Cardiac septum (tissue), 1 donor: Measurements from ENCODE around the gene ZNF236. TPM values are rescaled to one million over a fixed set of nuclear protein-coding genes. Genes with fewer than 3 reads are reported as not detected.
"Not testable (repeated sequence)": the region's sequence is repeated elsewhere in the genome, so short reads cannot be mapped to it uniquely, and the experiment has no call there.

Source experiments
- DNase-seq: peaks from one replicate; pipeline ENCODE4 v3.0.0-alpha.2; 2020; ENCODE audit warnings: low spot score
- intact Hi-C: fragments of 100-400 bp; cut with DNase I; formaldehyde crosslinking; loops from one replicate; pipeline ENCODE4 v1.14.0; 2022
- total RNA-seq: library from RNA; stranded (reverse); fragmentation: NEBNext Ultra II Directional; extraction: Animal tissue kit (Norgen Biotek cat#: 25700); gene quantifications from one replicate; pipeline ENCODE4 v1.2.1, GENCODE V29; 2021
- donor health status: DM: no; HTN: no; CAD: no.

ZNF236 gene
- total RNA-seq, 1 donor from 2014 or later = 12.7 TPM

DNA sequence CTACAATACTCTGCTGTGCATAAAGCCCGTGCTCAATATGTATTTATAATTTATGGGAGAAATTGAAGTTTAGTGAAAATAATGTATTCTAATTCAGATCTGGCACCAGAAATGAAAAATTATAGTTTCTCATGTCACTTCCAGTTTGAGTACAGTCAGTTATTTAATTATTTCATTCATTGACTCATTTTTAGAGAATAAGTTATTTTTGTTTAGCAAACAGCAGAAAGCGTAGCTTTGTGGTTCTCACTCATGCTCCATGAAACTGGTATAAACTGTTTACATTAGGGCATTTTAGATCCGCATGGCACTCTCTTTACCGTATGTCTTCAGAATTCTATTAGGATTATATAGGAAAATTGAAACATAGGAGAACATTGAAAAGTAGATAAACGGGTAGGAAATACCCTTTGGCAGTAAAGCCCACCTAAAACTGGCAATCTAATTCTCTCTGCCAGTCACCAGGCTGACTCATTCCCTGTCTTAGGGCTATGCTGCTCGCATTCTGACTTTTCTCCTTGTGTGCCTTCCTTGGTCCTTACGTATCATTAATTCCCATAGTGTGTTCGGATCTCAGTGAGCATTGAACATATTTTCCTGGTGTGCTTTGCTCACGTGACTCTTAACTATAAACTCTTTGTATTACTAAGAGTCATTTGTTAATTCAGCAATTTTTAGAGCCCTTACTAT is 106.0 kb downstream of the ZNF236 start:
- intact Hi-C loops = loop anchor here (10.0 kb wide), 1 partner anchor 56 kb away; no protein-coding TSS in a partner anchor

DNA sequence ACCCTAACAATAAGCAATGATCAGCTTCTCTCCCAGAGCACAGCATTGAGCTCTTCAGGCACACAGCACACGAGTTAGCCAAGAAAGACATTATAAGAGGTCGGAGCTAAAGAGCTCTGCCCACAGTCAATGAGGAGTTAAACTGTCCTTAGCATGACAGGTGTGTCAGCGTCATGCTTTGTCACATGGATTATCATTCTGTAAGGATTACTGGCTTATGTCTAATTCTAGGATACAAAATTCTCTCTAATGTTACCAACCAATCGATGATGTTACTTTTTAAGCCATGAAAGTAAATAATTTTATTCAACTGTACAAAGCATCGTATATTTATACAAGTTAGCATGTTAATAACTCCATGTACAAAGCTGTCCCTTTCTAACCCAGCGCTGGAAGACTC is 108.8 kb downstream of the ZNF236 start:
- no peak for DNase-seq
- intact Hi-C loops = no loop called here

More for the DNA sequence above, 106.0 kb downstream of the ZNF236 start:
- DNase-seq = no peak

DNA sequence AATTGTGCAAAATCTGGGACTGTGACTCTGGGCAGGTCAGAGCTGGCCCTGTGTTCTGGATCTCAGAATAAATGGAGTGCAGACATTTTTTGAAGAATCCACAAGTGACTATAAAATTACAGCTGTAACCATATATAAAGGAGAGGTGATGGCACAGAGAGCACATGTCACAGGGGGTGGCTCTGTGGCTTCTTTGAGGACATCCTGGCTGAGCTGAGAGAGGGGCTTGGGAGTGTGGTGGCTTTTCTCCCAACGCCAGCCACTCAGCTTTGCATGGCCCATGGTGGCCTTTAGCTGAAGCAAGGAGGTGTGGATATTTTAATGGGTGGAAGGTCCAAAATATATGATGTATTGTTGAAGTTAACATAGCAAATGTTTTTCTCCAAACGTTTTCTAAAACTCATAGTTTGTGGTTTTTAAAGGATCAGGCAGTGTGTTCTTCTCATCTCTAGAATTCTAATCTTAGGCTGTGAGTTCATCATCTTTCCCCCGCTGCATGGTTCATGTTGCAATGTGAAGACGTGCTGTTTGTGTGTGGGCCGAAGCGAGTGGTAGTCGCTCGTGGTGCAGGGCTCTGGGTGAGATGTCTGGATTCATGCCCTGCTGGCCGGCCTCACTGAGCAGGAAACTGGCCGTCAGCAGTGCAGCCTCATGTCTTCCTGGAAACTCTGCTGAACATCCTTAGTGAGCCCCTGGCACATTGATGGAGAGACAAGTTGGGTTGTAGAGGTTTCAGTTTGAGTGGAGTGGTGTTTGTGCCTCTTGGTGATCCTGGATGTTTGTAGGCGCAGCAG is 109.9 kb downstream of the ZNF236 start:
- intact Hi-C loops = no loop called here
- DNase-seq = no peak

DNA sequence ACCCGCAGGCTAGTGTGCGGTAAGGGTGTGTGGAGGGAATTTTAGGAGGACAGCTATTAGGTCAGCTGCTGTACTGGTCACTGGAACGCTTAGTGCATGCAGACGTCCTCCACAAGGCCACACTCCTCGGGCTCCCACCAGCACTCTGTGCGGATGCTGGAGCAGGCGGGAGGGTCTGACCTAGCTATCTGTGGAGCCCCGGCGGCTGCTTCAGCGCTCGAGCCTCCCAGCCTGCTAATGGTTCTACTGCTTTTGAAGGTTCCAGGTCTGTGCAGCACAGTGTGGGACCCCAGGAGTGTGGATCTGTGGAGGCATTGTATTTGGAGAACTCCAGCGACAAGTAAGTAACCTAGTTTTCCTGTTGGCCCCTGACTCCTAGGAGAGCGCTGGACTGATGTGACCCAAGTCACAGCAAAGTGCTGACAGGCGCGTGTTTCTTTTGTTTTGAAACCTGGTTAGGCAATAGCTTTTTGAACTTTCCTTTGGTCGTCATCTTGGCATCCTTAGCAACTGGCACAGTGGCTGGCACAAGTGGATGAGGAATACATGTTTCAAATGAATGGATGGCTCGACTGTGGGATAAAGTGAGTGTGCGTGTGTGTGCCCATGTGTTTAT is 113.5 kb downstream of the ZNF236 start:
- intact Hi-C loops = no loop called here
- DNase-seq = no peak

DNA sequence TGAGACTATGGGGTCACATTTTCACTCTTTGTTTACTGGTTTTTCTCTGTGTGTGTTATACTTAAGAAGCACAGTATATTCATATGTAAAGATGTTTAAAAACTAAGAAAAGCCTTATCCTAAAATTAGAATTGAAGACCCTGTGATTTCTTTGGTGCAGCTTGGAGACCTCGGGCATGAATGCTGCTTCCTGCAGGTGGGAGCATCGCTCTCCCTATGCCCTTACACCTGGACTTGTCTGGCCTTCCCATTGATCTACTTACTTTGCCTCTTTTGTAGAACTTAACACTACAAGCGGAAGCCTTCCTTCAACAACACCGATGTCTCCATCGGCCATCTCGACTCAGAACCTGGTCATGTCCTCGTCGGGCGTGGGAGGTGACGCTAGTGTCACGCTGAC is 114.5 kb downstream of the ZNF236 start:
- no peak for DNase-seq
- intact Hi-C loops = no loop called here

DNA sequence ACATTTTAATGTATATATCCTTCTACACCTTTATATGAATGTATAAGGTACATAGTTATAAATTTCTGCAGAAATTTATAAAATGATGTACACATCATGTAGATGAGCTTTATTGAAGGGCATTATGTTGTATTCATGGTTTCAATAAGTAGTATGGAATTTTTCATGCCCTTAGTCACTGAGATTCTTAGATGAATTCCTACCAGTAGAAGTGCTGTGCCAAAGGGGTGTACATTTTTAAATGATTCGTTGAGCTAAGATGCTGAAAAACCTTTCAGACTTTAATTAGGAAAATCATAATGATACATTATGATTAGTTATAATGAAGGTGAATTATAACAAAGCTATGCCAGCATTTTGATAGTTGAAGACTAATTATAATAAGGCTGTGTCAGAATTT is 115.2 kb downstream of the ZNF236 start:
- intact Hi-C loops = no loop called here
- no peak for DNase-seq

DNA sequence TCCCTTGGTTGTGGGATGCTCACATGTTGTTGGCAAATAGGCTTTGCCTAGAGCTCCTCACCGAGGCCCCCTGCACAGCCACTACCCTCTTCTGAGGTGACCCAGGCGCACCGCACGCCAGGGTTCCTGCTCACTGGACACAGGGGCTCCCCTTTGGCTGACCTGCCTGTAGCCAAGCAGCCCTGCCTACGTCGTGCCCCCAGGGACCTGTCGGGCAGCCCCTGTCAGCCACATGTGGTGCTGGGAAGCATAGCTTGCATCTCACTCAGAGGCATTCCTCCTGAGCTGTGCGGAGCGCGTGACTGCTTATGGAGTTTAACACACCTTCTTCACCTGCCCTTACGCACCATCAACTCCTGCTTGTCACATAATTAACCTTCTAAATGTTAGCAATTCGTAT is 116.3 kb downstream of the ZNF236 start:
- DNase-seq = no peak
- intact Hi-C loops = no loop called here

DNA sequence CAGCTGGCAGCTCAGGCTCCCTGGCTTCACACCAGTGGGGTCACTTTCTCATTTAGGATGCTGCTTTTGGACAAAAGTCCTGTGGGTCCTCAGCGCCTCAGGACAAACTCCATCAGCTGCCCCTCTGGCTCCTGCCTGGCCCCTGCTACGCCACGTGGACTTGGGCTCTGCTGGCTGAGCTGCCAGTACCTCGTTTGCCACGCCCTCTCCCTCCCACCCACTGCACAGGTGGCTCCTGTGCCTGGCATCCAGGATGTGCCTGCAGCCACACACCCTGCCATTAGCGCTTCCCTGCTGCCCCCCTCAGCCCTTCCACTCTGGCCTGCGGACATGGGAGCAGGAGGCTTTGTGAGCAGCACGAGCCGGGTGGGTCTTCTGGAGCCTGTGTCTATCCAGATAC is 118.9 kb downstream of the ZNF236 start:
- intact Hi-C loops = no loop called here
- no peak for DNase-seq

DNA sequence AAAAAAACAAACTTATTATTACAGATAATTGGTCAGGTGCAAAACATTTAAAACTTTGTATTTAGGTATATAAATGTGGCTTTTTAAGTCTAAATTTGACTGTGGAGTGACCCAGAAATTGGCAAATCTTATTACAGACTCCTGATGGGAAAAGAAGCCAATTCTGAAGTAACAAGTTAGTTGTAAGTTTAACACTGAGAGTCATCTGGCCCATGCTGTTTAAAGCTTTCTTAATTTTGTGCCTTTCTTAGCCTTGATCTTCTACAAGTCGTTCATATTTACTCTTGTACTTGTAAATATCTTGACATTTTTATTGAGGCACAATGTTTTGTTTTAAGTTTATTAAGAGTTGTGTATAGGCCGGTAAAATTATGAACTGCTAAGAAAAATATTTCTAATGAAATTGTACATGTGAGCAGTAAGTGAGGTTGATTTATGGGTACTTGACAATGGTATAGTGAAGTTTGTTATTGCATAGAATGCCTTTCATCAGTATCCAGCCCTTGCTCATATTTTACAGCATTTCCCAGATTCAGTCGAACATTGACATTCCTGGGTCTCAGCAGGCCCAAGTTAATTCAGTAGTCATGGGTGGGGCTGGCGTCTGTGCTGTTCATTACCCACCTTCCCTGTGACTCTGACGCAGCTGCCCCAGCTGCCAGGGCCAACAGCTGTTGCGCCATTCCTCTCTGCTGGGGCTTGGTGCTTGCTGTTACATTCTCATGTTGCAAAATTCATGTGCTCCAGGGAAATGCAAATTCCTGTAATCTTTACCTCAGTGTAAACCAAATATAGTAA is 121.4 kb downstream of the ZNF236 start:
- DNase-seq = no peak
- intact Hi-C loops = no loop called here

DNA sequence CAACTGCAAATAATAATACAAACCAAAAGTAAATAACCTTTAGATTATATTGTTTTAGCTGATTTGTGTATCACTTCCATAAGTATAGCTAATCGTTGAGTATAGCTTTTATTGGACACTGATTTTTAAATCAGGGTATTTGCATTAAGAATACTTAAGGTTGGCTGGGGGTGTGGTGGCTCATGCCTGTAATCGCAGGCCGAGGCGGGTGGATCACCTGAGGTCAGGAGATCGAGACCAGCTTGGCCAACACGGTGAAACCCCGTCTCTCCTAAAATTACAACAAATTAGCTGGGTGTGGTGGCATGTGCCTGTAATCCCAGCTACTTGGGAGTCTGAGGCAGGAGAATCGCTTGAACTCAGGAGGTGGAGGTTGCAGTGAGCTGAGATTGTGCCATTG is 122.0 kb downstream of the ZNF236 start:
- DNase-seq, intact Hi-C loops: not testable (repeated sequence)

DNA sequence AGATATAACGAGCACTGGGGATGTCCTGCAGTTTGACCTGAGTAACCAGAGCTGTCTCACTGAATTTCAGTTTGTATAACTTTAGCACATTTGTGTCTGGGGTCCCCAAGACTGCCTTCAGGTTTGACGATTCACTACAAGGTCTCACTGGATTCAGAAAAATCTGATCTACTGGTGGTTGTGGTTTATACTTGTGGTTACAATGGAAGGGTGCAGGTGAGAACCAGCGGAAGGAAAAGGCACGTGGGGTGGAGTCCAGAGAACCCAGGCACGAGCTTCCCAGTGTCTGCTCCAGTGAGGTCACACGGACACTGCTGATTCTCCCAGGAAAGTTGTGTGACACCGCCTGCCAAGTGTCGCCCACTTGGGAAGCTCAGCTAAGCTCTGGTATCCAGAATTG is 126.0 kb downstream of the ZNF236 start:
- intact Hi-C loops = no loop called here
- DNase-seq = no peak

DNA sequence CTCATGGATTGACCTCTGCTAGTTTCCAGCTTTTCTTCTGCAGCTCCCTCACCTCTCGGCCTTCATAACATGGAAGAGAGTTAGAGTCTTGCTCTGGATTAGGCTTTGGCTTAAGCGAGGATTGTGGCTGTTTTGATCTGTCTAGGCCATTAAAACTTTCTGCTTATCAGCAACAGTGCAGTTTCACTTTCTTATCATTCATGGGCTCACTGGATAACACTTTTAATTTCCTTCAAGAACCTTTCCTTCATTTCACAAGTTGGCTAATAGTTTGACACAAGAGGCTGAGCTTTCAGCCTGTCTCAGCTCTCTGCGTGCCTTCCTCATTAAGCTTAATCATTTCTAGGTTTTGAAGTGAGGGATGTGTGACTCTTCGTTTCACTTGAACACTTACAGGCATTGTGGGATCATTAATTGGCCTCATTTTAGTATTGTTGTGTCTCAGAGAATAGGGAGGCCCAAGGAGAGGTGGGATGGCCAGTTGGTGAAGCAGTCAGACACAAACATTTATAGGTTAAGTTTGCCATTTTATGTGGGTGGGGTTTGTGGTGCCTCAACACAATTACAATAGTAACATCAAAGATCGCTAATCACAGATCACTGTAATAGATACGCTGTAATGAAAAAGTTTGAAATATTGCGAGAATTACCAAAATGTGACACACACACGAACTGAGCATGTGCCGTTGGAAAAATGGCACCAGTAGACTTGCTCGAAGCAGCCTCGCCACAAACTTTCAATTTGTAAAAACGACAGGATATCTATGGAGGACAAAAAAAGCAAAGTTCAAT is 129.3 kb downstream of the ZNF236 start:
- intact Hi-C loops = no loop called here
- no peak for DNase-seq

DNA sequence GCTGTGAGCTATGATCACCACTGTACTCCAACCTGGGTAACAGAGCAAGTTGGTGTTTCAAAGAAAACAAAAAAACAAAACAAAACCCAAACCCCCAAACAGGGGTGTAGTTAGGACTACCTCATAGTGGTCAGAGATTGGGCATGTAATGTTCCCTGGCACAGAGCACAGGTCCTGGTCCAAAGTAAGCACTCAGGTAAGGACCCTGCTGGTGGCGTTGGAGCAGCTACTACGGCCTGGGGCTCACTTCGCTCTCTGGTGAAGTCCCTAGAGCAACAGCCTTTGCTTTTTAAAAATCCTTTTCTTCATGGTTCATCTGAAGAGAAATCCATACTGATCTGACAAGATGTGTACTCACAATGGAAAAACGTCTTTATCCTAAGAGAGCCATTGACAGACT is 130.4 kb downstream of the ZNF236 start:
- intact Hi-C loops = no loop called here
- DNase-seq = no peak

DNA sequence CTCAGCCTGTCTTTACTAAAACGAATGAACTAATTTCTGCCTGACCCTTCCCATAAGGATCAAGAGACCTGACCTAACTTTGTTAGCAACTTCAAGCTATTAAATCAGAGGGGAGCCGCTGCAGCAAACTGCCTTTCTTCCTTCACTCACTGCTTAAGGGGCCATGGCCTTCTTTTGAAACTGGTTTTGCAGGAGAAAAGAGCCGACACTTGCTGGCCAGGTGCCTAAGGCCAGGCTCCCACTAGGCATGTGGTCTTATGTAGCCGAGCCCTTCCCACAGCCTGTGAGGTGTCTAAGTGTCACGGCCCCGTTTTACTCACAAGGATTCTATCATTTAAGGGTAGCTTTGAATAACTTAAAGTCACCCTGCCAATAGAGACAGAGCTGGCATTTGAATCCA is 130.8 kb downstream of the ZNF236 start:
- DNase-seq = no peak
- intact Hi-C loops = no loop called here

DNA sequence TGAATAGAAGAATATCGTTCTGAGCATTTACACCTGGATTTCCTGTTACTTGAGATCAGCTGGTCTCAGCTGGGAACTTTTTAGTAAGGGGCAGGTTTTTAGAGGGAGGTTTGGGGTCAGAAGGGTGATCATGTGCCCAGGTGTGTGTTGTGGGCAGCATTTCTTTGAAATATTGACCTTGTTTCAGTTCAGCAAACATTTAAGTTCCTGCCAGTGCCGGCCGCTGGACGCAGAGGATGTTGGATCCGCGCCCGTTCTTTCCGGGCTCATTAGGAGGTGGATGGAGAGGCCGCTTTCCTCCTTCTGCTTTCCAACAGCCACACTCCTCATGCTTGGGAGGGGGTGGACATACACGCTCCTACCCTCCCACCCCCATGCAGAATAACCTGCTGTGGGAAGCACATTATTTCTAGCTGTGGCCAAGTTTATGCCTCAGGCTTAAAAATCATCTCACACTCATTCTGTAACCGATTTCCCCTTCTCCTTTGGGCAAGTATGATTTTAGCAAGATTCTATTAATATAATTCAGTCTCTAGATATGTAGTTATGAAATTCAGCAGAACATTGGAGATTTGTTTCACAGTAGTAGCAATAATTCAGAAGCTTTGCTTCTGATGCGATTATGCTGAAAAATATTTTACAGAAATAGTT is 131.4 kb downstream of the ZNF236 start:
- no peak for DNase-seq
- intact Hi-C loops = no loop called here

DNA sequence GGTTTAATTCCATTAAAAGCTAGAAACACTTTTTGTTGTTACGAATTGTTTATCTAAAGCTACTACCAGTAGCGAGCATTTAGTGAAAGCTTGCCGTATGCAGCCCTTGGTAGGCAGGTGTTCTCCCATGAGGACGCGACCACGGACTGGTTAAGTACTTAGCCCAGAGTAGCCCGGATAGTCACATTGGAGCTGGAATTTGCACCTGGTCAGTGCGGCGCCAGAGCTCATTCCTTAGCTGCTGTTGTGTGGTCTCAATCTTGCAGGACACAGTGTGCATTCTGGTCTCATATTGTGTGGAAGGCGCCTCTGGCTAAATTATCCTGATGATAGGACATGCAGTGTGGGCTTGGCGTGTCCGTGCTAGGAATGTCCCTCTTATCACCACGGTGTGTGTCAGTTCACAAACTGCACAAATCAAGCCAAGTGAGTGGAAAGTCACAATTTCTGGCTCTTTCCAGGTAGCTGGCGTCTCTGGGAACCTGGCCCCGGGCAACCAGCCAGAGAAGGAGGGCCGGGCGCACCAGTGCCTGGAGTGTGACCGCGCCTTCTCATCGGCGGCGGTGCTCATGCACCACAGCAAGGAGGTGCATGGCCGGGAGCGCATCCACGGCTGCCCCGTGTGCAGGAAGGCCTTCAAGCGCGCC is 133.3 kb downstream of the ZNF236 start:
- no peak for DNase-seq
- intact Hi-C loops = no loop called here

DNA sequence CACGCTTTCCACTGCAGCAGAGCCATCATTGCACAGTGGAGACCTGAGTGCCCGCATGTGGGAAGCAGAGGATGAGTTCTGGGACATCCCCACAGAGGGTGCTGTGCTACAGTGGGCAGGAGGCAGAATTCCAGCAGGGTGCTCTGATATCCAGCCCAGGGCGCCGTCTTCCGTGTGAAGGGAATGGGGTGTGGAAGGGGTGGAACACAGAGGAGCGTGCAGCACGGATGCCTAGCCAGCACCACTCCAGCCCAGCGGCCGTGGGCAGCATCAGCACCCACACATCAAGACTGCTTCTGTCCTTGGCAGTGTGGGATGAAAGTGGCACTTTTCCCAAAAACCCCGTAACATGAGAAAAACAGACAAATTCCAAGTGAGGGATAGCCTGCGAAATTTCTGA is 134.3 kb downstream of the ZNF236 start:
- intact Hi-C loops = no loop called here
- DNase-seq = no peak
